WTC11 (cell line): ENCODE data around the gene TTC39C. TPM values are rescaled to one million over a fixed set of nuclear protein-coding genes. Genes with fewer than 3 reads are reported as not detected.

ENCODE experiments used
- ATAC-seq: fragments of 200-7000 bp; cut with Tn5 transposase; 2 replicates; pipeline ENCODE4 v1.10.0; 2021; ENCODE audit warnings: mild to moderate bottlenecking, moderate library complexity
- CTCF ChIA-PET: fragments of 300-600 bp; sonication (Branson Sonifier 250); formaldehyde crosslinking; loops from one replicate; lab custom pipeline; 2021; ENCODE audit warnings: antibody characterized with exemption; lab: Charles Lee
- POLR2A ChIA-PET: fragments of 350-600 bp; sonication (Branson Sonifier 250); formaldehyde crosslinking; loops from one replicate; lab custom pipeline; 2021; ENCODE audit warnings: antibody characterized with exemption; lab: Charles Lee
- DNase-seq: peaks from one replicate; pipeline ENCODE4 v3.0.0; 2021; ENCODE audit warnings: low spot score
- H3K27ac Mint-ChIP-seq: 2 replicates; pipeline ENCODE4 v1.8.0; 2021; ENCODE audit warnings: mixed read lengths
- H3K27me3 Mint-ChIP-seq: 2 replicates; pipeline ENCODE4 v1.8.0; 2021; ENCODE audit warnings: low read depth, mild to moderate bottlenecking, moderate library complexity, mixed read lengths
- H3K36me3 Mint-ChIP-seq: 2 replicates; pipeline ENCODE4 v1.8.0; 2021; ENCODE audit warnings: mixed read lengths
- H3K4me1 Mint-ChIP-seq: 2 replicates; pipeline ENCODE4 v1.8.0; 2022; ENCODE audit warnings: mixed read lengths
- H3K4me3 Mint-ChIP-seq: 2 replicates; pipeline ENCODE4 v1.8.0; 2021; ENCODE audit warnings: mild to moderate bottlenecking, moderate library complexity, mixed read lengths
- H3K9me3 Mint-ChIP-seq: 2 replicates; pipeline ENCODE4 v1.8.0; 2021; ENCODE audit warnings: mixed read lengths
- ELF4 ChIP-seq: sonication (generic); formaldehyde crosslinking; IDR thresholded peaks from 2 replicates; pipeline ENCODE4 v1.8.1; 2022; ENCODE audit warnings: low read depth, mild to moderate bottlenecking, moderate library complexity, missing genetic modification reagents
- GTF2I ChIP-seq: fragments of 250-450 bp; sonication (Bioruptor Pico); conservative IDR thresholded peaks from 2 replicates; pipeline ENCODE4 v1.4.0; 2021; ENCODE audit warnings: mild to moderate bottlenecking
- IRF2 ChIP-seq: sonication (generic); formaldehyde crosslinking; IDR thresholded peaks from 2 replicates; pipeline ENCODE4 v1.8.0; 2022; ENCODE audit warnings: low read depth, missing genetic modification reagents, borderline replicate concordance
- JUN ChIP-seq: sonication (generic); formaldehyde crosslinking; IDR thresholded peaks from 2 replicates; pipeline ENCODE4 v1.8.0; 2023; ENCODE audit warnings: mild to moderate bottlenecking, missing genetic modification reagents
- MYBL2 ChIP-seq: sonication (generic); formaldehyde crosslinking; IDR thresholded peaks from 2 replicates; pipeline ENCODE4 v1.8.1; 2023; ENCODE audit warnings: mild to moderate bottlenecking, moderate library complexity, missing genetic modification reagents
- NFYB ChIP-seq: sonication (generic); formaldehyde crosslinking; conservative IDR thresholded peaks from 2 replicates; pipeline ENCODE4 v1.8.0; 2022; ENCODE audit warnings: low read depth, missing genetic modification reagents
- NR1H2 ChIP-seq: sonication (generic); formaldehyde crosslinking; IDR thresholded peaks from 2 replicates; pipeline ENCODE4 v1.9.0; 2021; ENCODE audit warnings: mild to moderate bottlenecking, moderate library complexity, missing genetic modification reagents
- PREB ChIP-seq: sonication (generic); formaldehyde crosslinking; IDR thresholded peaks from 2 replicates; pipeline ENCODE4 v1.8.1; 2022; ENCODE audit warnings: mild to moderate bottlenecking, missing genetic modification reagents, moderate library complexity, borderline replicate concordance
- PRRX2 ChIP-seq: fragments of 250-450 bp; sonication (Bioruptor Pico); IDR thresholded peaks from 2 replicates; pipeline ENCODE4 v1.8.0; 2021; ENCODE audit warnings: mild to moderate bottlenecking
- SMAD4 ChIP-seq: sonication (generic); formaldehyde crosslinking; IDR thresholded peaks from 2 replicates; pipeline ENCODE4 v1.8.0; 2022; ENCODE audit warnings: mild to moderate bottlenecking, missing genetic modification reagents
- SP1 ChIP-seq: sonication (generic); formaldehyde crosslinking; conservative IDR thresholded peaks from 2 replicates; pipeline ENCODE4 v1.8.1; 2022; ENCODE audit warnings: missing genetic modification reagents
- TEAD1 ChIP-seq: sonication (generic); formaldehyde crosslinking; IDR thresholded peaks from 2 replicates; pipeline ENCODE4 v1.8.0; 2022; ENCODE audit warnings: mild to moderate bottlenecking, missing genetic modification reagents
- ZNF121 ChIP-seq: sonication (generic); formaldehyde crosslinking; IDR thresholded peaks from 2 replicates; pipeline ENCODE4 v1.8.0; 2023; ENCODE audit warnings: missing genetic modification reagents
- ZNF263 ChIP-seq: sonication (generic); formaldehyde crosslinking; IDR thresholded peaks from 2 replicates; pipeline ENCODE4 v1.8.1; 2022; ENCODE audit warnings: low read depth, mild to moderate bottlenecking, moderate library complexity, missing genetic modification reagents
- total RNA-seq: library from RNA; stranded (reverse); gene quantifications from 3 replicates; pipeline ENCODE4 v1.2.3, GENCODE V29; 2021
- TF ChIP-seq, protein P1 (sequence below): fragments of 250-450 bp; sonication (Bioruptor Pico); conservative IDR thresholded peaks from 2 replicates; pipeline ENCODE4 v1.9.0; 2021; ENCODE audit warnings: mild to moderate bottlenecking
- TF ChIP-seq, protein P2 (sequence below): sonication (generic); formaldehyde crosslinking; IDR thresholded peaks from 2 replicates; pipeline ENCODE4 v1.8.0; 2022; ENCODE audit warnings: missing genetic modification reagents
- TF ChIP-seq, protein P3 (sequence below): fragments of 250-450 bp; sonication (Bioruptor Pico); IDR thresholded peaks from 2 replicates; pipeline ENCODE4 v1.8.0; 2021; ENCODE audit warnings: mild to moderate bottlenecking
- TF ChIP-seq, protein P4 (sequence below): sonication (generic); formaldehyde crosslinking; IDR thresholded peaks from 2 replicates; pipeline ENCODE4 v1.8.1; 2023; ENCODE audit warnings: mild to moderate bottlenecking, moderate library complexity, missing genetic modification reagents

TTC39C gene
- total RNA-seq, 1 experiment from 2014 or later: 57.3 TPM

GRCh38 chr18:24138789-24139616 lies 124.4 kb downstream of the TTC39C start, which contains the start of gene CABYR (continued):
- TF ChIP-seq, protein P1, sequence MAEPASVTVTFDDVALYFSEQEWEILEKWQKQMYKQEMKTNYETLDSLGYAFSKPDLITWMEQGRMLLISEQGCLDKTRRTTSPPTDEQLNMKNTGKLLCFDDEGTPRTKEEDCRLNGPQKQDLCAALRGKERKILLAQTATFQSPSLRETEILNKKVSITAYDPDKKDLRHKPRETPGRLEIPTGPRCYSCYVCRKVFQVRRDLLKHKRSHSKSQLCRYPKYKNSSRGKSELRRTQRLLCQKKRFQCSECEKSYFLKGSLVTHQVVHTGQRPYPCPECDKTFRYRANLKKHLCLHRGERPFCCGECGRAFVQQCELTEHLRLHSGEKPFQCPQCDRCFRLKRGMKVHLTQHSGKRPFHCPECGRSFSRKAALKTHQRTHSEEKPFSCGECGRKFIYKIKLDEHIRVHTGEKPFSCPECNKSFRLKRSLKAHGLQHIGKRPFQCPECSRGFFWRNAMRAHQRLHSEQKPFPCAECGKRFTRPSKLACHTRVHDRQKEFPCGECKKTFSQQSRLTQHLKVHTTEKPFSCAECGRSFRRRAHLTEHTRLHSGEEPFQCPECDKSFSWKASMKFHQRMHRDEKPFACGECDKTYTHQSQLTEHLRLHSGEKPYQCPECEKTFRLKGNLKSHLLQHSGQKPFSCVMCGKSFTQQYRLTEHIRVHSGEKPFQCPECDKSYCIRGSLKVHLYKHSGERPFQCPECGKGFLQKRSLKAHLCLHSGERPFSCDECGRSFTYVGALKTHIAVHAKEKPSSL (CRISPR knock-in tag): no peak
- TF ChIP-seq TEAD1 (CRISPR knock-in tag) (peak; percentile 38; the same call in 1 of the 2 replicates), MYBL2 (CRISPR knock-in tag) (no peak), ELF4 (CRISPR knock-in tag) (no peak), GTF2I (CRISPR knock-in tag) (no peak)
- TF ChIP-seq, protein P2, sequence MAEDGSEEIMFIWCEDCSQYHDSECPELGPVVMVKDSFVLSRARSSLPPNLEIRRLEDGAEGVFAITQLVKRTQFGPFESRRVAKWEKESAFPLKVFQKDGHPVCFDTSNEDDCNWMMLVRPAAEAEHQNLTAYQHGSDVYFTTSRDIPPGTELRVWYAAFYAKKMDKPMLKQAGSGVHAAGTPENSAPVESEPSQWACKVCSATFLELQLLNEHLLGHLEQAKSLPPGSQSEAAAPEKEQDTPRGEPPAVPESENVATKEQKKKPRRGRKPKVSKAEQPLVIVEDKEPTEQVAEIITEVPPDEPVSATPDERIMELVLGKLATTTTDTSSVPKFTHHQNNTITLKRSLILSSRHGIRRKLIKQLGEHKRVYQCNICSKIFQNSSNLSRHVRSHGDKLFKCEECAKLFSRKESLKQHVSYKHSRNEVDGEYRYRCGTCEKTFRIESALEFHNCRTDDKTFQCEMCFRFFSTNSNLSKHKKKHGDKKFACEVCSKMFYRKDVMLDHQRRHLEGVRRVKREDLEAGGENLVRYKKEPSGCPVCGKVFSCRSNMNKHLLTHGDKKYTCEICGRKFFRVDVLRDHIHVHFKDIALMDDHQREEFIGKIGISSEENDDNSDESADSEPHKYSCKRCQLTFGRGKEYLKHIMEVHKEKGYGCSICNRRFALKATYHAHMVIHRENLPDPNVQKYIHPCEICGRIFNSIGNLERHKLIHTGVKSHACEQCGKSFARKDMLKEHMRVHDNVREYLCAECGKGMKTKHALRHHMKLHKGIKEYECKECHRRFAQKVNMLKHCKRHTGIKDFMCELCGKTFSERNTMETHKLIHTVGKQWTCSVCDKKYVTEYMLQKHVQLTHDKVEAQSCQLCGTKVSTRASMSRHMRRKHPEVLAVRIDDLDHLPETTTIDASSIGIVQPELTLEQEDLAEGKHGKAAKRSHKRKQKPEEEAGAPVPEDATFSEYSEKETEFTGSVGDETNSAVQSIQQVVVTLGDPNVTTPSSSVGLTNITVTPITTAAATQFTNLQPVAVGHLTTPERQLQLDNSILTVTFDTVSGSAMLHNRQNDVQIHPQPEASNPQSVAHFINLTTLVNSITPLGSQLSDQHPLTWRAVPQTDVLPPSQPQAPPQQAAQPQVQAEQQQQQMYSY (CRISPR knock-in tag): no peak

- CTCF ChIA-PET: no interaction called here
- no peak overlapping the region for H3K4me3 Mint-ChIP-seq
- TF ChIP-seq, protein P2 (CRISPR knock-in tag): no peak
- TF ChIP-seq NR1H2 (CRISPR knock-in tag) (no peak), SMAD4 (no peak)
- TF ChIP-seq, all 79 proteins: peak for 0
These were observed 126.1 kb downstream of the TTC39C start for GRCh38 chr18:24140697-24141096.

GRCh38 chr18:24142376-24142775 lies 127.8 kb downstream of the TTC39C start:
- CTCF ChIA-PET: interaction anchor here (0.7 to 1.0 kb wide), 2 partner anchors 311 to 347 kb away, joined by 3 read pairs; no protein-coding TSS in a partner anchor
- POLR2A ChIA-PET: no interaction called here
- peaks cover 5% of the 10 kb centered on the region for H3K9me3 Mint-ChIP-seq
- H3K27me3 Mint-ChIP-seq: no peaks in the 10 kb centered on the region
- H3K36me3 Mint-ChIP-seq: peaks cover 20% of the 10 kb centered on the region
- no peak for ATAC-seq
- H3K4me1 Mint-ChIP-seq: peaks cover 18% of the 10 kb centered on the region
- H3K4me3 Mint-ChIP-seq: no peak overlapping the region
- no peak overlapping the region for H3K27ac Mint-ChIP-seq
- no peak for DNase-seq
- TF ChIP-seq PRRX2 (CRISPR knock-in tag) (no peak), PREB (no peak), IRF2 (no peak), GTF2I (CRISPR knock-in tag) (no peak), SP1 (no peak), NR1H2 (CRISPR knock-in tag) (no peak), ZNF121 (no peak), ZNF263 (CRISPR knock-in tag) (no peak), JUN (CRISPR knock-in tag) (no peak), NFYB (CRISPR knock-in tag) (no peak)
- TF ChIP-seq, protein P3, sequence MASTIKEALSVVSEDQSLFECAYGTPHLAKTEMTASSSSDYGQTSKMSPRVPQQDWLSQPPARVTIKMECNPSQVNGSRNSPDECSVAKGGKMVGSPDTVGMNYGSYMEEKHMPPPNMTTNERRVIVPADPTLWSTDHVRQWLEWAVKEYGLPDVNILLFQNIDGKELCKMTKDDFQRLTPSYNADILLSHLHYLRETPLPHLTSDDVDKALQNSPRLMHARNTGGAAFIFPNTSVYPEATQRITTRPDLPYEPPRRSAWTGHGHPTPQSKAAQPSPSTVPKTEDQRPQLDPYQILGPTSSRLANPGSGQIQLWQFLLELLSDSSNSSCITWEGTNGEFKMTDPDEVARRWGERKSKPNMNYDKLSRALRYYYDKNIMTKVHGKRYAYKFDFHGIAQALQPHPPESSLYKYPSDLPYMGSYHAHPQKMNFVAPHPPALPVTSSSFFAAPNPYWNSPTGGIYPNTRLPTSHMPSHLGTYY (CRISPR knock-in tag): no peak
- TF ChIP-seq, protein P4, sequence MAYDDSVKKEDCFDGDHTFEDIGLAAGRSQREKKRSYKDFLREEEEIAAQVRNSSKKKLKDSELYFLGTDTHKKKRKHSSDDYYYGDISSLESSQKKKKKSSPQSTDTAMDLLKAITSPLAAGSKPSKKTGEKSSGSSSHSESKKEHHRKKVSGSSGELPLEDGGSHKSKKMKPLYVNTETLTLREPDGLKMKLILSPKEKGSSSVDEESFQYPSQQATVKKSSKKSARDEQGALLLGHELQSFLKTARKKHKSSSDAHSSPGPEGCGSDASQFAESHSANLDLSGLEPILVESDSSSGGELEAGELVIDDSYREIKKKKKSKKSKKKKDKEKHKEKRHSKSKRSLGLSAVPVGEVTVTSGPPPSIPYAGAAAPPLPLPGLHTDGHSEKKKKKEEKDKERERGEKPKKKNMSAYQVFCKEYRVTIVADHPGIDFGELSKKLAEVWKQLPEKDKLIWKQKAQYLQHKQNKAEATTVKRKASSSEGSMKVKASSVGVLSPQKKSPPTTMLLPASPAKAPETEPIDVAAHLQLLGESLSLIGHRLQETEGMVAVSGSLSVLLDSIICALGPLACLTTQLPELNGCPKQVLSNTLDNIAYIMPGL (CRISPR knock-in tag): no peak

More at GRCh38 chr18:24140697-24141096, 126.1 kb downstream of the TTC39C start:
- Mint-ChIP-seq H3K9me3 (peaks cover 5% of the 10 kb centered on the region), H3K4me1 (peaks cover 34% of the 10 kb centered on the region), H3K27me3 (no peaks in the 10 kb centered on the region), H3K36me3 (peaks cover 18% of the 10 kb centered on the region), H3K27ac (no peak overlapping the region)
- ATAC-seq (no peak), DNase-seq (no peak)
- POLR2A ChIA-PET: no interaction called here
